Activated CD4-positive, alpha-beta T cell treated with anti-CD3 and anti-CD28 coated beads, Interleukin-2, Interleukin-6, amounts not matched to agents 100 ng/mL and 50 ng/mL, durations not matched to agents 16 hours and 8 hours (primary cell): ENCODE results near the gene PARL.

Experiments used
- DNase-seq: peaks from one replicate; pipeline ENCODE4 v3.0.0-alpha.2; 2020

PARL gene, protein sequence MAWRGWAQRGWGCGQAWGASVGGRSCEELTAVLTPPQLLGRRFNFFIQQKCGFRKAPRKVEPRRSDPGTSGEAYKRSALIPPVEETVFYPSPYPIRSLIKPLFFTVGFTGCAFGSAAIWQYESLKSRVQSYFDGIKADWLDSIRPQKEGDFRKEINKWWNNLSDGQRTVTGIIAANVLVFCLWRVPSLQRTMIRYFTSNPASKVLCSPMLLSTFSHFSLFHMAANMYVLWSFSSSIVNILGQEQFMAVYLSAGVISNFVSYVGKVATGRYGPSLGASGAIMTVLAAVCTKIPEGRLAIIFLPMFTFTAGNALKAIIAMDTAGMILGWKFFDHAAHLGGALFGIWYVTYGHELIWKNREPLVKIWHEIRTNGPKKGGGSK

DNA sequence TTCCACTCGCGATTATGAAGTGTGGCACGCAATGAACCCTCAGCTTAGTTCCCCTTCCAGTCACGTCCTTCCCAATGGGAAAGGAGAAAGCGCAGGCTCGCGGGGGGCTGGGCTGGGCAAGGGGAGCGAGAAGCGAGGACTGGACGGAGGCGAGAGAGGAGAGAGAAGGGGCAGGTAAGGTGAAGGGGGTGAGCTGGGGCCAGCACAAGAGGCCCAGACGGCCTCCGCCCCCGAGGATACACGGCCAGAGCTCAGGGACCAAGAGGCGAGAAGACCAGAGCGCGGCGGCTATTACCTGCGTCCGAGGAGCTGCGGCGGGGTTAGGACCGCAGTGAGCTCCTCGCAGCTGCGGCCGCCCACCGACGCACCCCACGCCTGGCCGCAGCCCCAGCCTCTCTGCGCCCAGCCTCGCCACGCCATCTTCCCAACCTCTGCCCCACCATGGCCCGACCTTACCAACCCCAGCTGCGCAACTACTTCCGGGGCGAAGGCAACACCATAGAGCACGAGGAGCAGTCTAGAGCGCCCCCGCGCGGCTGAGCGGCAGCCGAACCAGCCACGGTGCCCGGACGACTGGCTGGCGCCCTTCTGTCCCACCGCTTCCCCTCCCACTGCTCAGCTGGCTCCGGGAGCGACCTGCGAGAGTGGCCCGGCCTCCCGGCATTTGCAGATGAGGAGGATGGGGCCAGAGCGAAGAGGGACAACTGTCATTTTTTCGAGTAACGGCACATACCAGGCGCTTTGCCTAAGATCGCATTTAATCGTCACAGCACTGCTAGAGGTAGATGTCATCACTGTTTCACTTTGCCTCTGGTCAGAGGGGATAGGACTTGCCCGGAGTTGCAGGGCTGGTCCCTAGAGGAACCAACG lies at the start of gene PARL:
PARL (minus strand) TSS at position 454 of the 870 bp plus-strand sequence; CDS start at position 420, 34 bp downstream.
- peak; percentile 99 for DNase-seq

- DNase-seq: no peak
Observed at GRCh38 chr3:183933160-183933559, 48.5 kb upstream of the PARL start.

GRCh38 chr3:183931881-183932280 lies 47.2 kb upstream of the PARL start:
- DNase-seq: no peak

DNA sequence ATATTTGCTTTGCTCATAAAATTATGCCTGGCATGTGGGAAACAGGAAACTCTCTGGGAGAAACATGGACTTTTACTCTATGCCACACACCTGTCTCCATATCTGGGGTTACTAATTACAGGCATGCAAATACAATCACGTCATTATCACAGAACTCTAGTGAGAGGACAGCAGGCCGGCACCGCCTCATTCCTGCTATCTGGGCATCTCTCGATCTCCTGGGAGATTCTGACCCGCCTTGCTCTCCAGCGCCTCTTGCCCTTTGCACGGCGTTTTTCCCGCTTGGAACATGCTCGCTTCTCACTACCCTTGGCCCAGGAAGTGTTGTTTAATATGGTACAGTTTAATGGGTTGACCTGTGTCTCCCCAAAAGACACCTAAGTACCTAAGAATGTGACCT lies 45.4 kb upstream of the PARL start:
- DNase-seq: no peak

- no peak for DNase-seq
Observed at GRCh38 chr3:183927059-183927458, 42.4 kb upstream of the PARL start.

- no peak for DNase-seq
Observed at GRCh38 chr3:183924956-183925355, 40.3 kb upstream of the PARL start.

GRCh38 chr3:183924543-183924942 lies 39.9 kb upstream of the PARL start:
- DNase-seq: no peak

DNA sequence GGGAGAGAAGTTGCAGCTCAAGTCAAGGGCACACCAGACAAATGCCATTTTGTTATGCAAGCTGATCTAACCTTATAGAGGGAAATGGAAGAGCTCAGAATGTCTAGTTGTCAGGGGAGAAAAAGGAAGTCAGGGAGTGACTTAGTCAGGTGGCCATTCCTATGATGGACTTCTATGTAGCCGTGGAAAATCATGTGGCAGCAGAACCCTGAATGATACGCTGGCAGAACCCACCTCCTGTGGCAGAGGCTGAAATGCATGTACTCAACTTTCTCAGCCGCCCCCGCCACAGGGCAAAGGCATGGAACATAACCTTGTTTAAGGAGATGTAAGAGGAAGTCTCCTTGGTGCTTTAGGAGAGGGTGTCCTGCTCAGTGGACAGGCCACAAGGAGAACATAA lies 37.7 kb upstream of the PARL start:
- DNase-seq: no peak

- DNase-seq: no peak
Observed at GRCh38 chr3:183921096-183921495, 36.4 kb upstream of the PARL start.

- DNase-seq: no peak
Observed at GRCh38 chr3:183920416-183920815, 35.7 kb upstream of the PARL start.

GRCh38 chr3:183918178-183918577 lies 33.5 kb upstream of the PARL start:
- no peak for DNase-seq

GRCh38 chr3:183917776-183918175 lies 33.1 kb upstream of the PARL start:
- DNase-seq: no peak

GRCh38 chr3:183914856-183915255 lies 30.2 kb upstream of the PARL start:
- DNase-seq: no peak

- DNase-seq: no peak
Observed at GRCh38 chr3:183913580-183913920, 28.9 kb upstream of the PARL start.

DNA sequence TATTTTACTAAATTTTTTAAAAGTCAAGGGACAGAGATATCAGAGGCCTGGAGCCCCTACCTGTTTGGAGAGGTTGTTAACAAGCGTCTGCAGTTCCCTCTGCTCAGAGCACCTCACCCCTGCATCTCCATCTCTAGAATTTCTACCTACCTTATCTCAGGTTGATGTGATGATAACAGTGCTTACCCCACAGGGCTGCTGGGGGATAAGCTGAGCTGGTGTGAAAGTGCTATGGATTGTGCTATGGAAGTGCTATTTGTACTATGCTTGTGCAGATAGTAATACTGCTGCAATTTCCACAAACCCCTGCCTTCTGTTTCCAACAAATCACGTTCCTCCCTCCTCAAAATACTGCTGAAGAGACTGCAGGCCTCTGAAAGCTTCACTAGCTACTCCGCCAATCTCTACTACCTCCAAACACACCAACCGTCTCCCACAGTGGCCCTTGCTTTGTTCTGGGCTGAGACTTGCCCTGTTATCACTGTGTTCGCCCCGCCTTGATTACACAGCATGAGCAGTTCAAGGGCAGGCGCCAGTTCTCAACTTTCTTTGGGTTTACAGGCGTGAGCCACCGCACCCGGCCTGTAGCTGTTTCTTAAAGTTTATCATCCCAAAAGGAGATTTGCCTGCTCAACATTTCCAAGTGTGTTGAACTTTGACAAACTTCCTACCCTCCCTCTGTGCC lies 28.4 kb upstream of the PARL start:
- DNase-seq: no peak

- DNase-seq: no peak
Observed at GRCh38 chr3:183911763-183912506, 27.3 kb upstream of the PARL start.

DNA sequence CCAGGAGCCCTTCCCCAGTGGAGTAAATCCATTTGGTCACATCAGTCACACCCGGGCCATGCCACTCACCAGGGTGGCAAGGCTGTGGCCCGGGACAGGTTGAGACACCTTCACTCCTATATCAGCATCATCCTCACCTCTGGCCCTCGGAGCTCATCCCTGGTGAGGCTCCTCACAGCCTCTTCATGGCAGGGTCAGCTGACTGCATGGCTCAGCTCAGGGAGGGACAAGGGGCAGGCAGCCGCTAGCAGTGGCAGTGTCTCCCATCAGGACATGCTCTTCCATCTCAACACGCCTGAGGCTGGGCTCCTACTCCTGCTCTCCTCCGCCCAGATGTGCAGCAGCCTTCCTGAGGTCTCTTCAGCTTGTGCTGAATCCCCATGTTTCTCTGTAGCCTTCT lies 26.4 kb upstream of the PARL start:
- no peak for DNase-seq

- no peak for DNase-seq
Observed at GRCh38 chr3:183909030-183909600, 24.4 kb upstream of the PARL start.

- DNase-seq: no peak
Observed at GRCh38 chr3:183907911-183908331, 23.2 kb upstream of the PARL start.

GRCh38 chr3:183907176-183907575 lies 22.5 kb upstream of the PARL start:
- DNase-seq: no peak

- DNase-seq: no peak
Observed at GRCh38 chr3:183906234-183906921, 21.7 kb upstream of the PARL start.
